Left lung (tissue), 10 donors: Measurements from ENCODE around the gene RPTOR. TPM values are rescaled to one million over a fixed set of nuclear protein-coding genes. Genes with fewer than 3 reads are reported as not detected.

Experiments used
- ATAC-seq: fragments of 200-7000 bp; cut with Tn5 transposase; one replicate; pipeline ENCODE4 v1.9.1; 2020; ENCODE audit warnings: moderate library complexity
- DNase-seq, 4 donors: peaks; one replicate each; pipeline ENCODE4 v3.0.0-alpha.2; 2013 to 2020
- H3K27ac ChIP-seq, 2 donors: fragments of 200-600 bp; sonication (generic) in 1 of 2; one replicate each; pipeline versions ENCODE4 v1.5.0 to v1.8.0; 2020 to 2021
- H3K27me3 ChIP-seq, 2 donors: fragments of 200-600 bp; sonication (generic) in 1 of 2; one replicate each; pipeline versions ENCODE4 v1.5.0 to v1.8.0; 2020 to 2021
- H3K36me3 ChIP-seq, 2 donors: fragments of 200-600 bp; sonication (generic) in 1 of 2; one replicate each; pipeline versions ENCODE4 v1.5.0 to v1.8.0; 2020 to 2021
- H3K4me1 ChIP-seq, 2 donors: fragments of 200-600 bp; one replicate each; pipeline ENCODE4 v1.8.0; 2021
- H3K4me3 ChIP-seq, 2 donors: fragments of 200-600 bp; sonication (generic) in 1 of 2; one replicate each; pipeline versions ENCODE4 v1.5.0 to v1.8.0; 2020 to 2021; ENCODE audit warnings: mild to moderate bottlenecking in 1 of 2
- H3K9me3 ChIP-seq, 2 donors: fragments of 200-600 bp; sonication (generic) in 1 of 2; one replicate each; pipeline versions ENCODE4 v1.5.0 to v1.8.0; 2020 to 2021
- CTCF ChIP-seq, 2 donors: fragments of 200-600 bp; sonication (generic) in 1 of 2; IDR thresholded peaks; one replicate each; pipeline versions ENCODE4 v1.5.0 to v1.8.0; 2021; ENCODE audit warnings: antibody characterized with exemption in 2 of 2
- intact Hi-C, 2 donors: fragments of 100-400 bp; cut with DNase I; formaldehyde crosslinking; loops; one replicate each; pipeline versions ENCODE4 v1.11.2 to v1.14.2; 2022
- polyA plus RNA-seq, 6 donors: library from polyadenylated mRNA; unstranded; fragments of 120-200 nt; gene quantifications; one replicate each; pipeline ENCODE4 v1.2.1, GENCODE V29; 2013; ENCODE audit not compliant: insufficient read length in 6 of 6
- total RNA-seq, 2 donors: library from RNA; stranded (reverse); fragmentation: NEBNext Ultra II Directional; extraction: Animal tissue kit (Norgen Biotek cat#: 25700); gene quantifications; one replicate each; pipeline ENCODE4 v1.2.1, GENCODE V29; 2021
- donor health status: DM: no; HTN: yes; CAD: no.
- donor health status: DM: no; HTN: no; CAD: no.

RPTOR gene
- total and polyA plus RNA-seq, 8 donors, result 14.2 to 39.2 (median 20.7) TPM

- no peak for TF ChIP-seq CTCF (IDR thresholded peaks at IDR 0.05)
- intact Hi-C loops, result no loop called here
- no peaks in the 10 kb centered on the region for H3K27me3 ChIP-seq
- ATAC-seq (no peak), DNase-seq (peak in 1 of 4 donors; percentile 65)
- H3K27ac ChIP-seq, result no peak overlapping the region
- H3K4me1 ChIP-seq, result peaks cover 0 to 10% of the 10 kb centered on the region in 2 donors
- no peaks in the 10 kb centered on the region for H3K9me3 ChIP-seq
- no peak overlapping the region for H3K4me3 ChIP-seq
- H3K36me3 ChIP-seq, result peaks cover 0 to 29% of the 10 kb centered on the region in 2 donors
These were observed 411.9 kb downstream of the RPTOR start for GRCh38 chr17:80956321-80957190.

DNA sequence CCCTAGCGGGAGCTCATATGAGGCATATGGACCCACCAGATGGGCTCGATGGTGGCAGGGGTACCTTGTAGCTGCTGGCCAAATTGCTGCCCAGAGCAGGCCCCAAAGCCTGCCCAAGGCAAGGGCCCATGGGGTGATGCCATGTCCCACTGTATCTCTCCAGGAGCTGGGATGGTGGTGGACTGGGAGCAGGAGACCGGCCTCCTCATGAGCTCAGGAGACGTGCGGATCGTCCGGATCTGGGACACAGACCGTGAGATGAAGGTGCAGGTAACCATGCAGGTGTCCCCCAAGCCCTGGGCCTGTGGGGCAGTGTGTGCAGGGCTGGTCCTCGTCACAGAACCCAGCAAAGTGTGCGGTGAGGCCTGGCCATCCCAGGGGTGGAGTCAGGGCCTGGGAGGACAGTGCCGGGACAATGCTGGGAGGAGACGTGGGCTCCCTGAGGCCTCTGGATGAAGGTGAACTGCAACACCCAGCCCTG is 412.9 kb downstream of the RPTOR start:
- DNase-seq, result peak in 1 of 4 donors; percentile 53
- no peak for ATAC-seq
- H3K4me1 ChIP-seq, result peaks cover 0 to 10% of the 10 kb centered on the region in 2 donors

GRCh38 chr17:80959330-80960036 is 414.8 kb downstream of the RPTOR start:
- H3K27ac ChIP-seq, result no peak overlapping the region
- no peak for TF ChIP-seq CTCF (IDR thresholded peaks at IDR 0.05)
- no peaks in the 10 kb centered on the region for H3K9me3 ChIP-seq
- H3K36me3 ChIP-seq, result peaks cover 0 to 42% of the 10 kb centered on the region in 2 donors
- no peak overlapping the region for H3K4me3 ChIP-seq
- no peaks in the 10 kb centered on the region for H3K27me3 ChIP-seq
- intact Hi-C loops, result loop anchor here in 1 of 2 donors (10.0 kb wide), 1 partner anchor 95 kb away; no protein-coding TSS in a partner anchor
- DNase-seq, result peak in 3 of 4 donors; percentile 72 to 87 (median 77)
- H3K4me1 ChIP-seq, result peaks cover 0 to 10% of the 10 kb centered on the region in 2 donors
- ATAC-seq, result peak; percentile 61

More for the DNA sequence above, 412.9 kb downstream of the RPTOR start:
- no peak for TF ChIP-seq CTCF (IDR thresholded peaks at IDR 0.05)
- peaks cover 0 to 29% of the 10 kb centered on the region in 2 donors for H3K36me3 ChIP-seq
- H3K9me3 ChIP-seq, result no peaks in the 10 kb centered on the region
- intact Hi-C loops, result no loop called here
- no peak overlapping the region for H3K27ac ChIP-seq
- no peaks in the 10 kb centered on the region for H3K27me3 ChIP-seq
- H3K4me3 ChIP-seq, result no peak overlapping the region

DNA sequence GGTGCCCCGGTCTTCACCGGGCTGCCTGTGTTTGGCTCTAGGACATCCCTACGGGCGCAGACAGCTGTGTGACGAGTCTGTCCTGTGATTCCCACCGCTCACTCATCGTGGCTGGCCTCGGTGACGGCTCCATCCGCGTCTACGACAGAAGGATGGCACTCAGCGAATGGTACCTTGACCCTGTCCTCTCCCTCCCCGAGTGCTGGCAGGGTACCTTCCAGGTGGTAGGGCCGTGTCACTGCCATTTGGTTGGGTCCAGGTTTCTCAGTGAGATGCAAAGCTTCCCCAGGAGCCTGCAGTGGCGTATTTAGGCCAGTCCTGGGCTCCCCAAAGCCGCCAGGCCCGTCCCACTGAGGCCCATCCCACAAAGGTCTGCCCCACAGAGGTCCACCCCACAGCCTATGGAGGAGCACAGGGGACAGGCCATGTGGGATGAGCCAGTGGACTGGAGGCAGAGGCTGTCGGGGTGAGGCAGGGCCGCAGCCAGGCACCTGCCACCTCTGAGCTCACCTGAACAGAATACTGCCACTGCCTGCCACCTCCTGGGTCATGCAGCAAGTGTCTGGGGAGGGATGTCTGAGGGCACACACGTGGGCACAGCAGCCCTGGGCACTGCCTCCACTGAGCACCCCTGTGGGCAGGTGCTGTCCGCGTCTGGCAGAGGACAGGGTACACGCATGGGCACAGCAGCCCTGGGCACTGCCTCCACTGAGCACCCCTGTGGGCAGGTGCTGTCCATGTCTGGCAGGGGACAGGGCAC is 415.6 kb downstream of the RPTOR start:
- Histone ChIP-seq H3K4me1 (peaks cover 0 to 10% of the 10 kb centered on the region in 2 donors), H3K9me3 (no peaks in the 10 kb centered on the region), H3K27me3 (no peaks in the 10 kb centered on the region), H3K4me3 (no peak overlapping the region), H3K27ac (no peak overlapping the region), H3K36me3 (peaks cover 0 to 50% of the 10 kb centered on the region in 2 donors)
- DNase-seq (peak in 1 of 4 donors; percentile 50), ATAC-seq (no peak)
- intact Hi-C loops, result loop anchor here in 1 of 2 donors (10.0 kb wide), 1 partner anchor 95 kb away; no protein-coding TSS in a partner anchor
- no peak for TF ChIP-seq CTCF (IDR thresholded peaks at IDR 0.05)
